ENCODE data around the gene EIF4E1B. TPM values are rescaled to one million over a fixed set of nuclear protein-coding genes. Genes with fewer than 3 reads are reported as not detected.

Gene EIF4E1B
- total and polyA plus RNA-seq, 2 experiments from 2014 or later, result not detected

DNA sequence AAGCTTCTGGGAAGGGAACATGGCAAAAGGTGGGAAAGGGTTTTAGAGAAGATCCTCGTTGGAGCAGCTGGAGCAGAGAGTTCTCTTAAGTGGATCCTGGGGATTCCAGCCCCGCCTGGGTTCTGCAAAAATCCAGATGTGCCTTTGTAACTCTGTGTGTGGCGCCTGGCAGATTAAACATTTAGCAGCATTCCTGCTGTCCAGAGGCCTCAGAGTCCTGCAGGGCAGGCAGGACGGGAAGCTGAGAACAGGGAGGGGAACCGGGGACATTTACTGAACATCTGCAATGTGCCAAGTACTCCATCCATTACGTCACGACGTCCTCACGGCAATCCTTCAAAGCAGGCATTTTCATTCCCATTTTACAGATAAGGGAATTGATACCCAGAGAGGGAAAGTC, 6.0 kb downstream of the EIF4E1B start:
- TF ChIP-seq, protein P1, sequence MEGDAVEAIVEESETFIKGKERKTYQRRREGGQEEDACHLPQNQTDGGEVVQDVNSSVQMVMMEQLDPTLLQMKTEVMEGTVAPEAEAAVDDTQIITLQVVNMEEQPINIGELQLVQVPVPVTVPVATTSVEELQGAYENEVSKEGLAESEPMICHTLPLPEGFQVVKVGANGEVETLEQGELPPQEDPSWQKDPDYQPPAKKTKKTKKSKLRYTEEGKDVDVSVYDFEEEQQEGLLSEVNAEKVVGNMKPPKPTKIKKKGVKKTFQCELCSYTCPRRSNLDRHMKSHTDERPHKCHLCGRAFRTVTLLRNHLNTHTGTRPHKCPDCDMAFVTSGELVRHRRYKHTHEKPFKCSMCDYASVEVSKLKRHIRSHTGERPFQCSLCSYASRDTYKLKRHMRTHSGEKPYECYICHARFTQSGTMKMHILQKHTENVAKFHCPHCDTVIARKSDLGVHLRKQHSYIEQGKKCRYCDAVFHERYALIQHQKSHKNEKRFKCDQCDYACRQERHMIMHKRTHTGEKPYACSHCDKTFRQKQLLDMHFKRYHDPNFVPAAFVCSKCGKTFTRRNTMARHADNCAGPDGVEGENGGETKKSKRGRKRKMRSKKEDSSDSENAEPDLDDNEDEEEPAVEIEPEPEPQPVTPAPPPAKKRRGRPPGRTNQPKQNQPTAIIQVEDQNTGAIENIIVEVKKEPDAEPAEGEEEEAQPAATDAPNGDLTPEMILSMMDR (IDR thresholded peaks at IDR 0.05; ENCODE audit: low read depth, low read length), result no peak
- H3K4me1 ChIP-seq (ENCODE audit: low read depth), result no peaks in the 10 kb centered on the region
- H3K27ac ChIP-seq, result no peak overlapping the region
- peak in 1 of 2 donors; percentile 43 for DNase-seq (ENCODE audit: low read depth in 1 of 2, low spot score in 1 of 2)
- H3K9me3 ChIP-seq (ENCODE audit: low read depth), result no peaks in the 10 kb centered on the region
- no peaks in the 10 kb centered on the region for H3K36me3 ChIP-seq
- H3K27me3 ChIP-seq, result peaks cover 11% of the 10 kb centered on the region
- no peak overlapping the region for H3K4me3 ChIP-seq

DNA sequence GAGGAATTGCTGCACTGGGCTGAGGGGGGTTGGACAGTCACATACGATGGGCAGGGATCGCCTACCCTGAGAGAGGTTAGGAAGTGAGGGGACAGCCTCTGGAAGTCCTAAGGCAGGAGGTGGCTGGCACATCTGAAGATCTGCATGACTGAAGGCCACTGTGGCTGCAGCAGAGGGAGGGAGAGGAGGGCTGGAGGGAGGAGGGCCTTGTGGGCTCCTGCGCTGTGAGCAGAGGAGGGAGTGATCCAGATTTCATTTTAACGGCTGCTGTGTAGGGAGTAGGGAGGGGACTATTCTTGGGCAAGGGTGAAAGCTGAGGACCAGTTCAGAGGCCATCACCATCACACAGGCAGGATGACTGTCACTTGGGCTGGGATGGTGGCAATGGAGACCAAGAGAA, 7.1 kb downstream of the EIF4E1B start:
- no peaks in the 10 kb centered on the region for H3K4me1 ChIP-seq (ENCODE audit: low read depth)
- peaks cover 4% of the 10 kb centered on the region for H3K27me3 ChIP-seq
- no peak for DNase-seq (ENCODE audit: low read depth in 1 of 2, low spot score in 1 of 2)
- TF ChIP-seq, protein P1 (IDR thresholded peaks at IDR 0.05; ENCODE audit: low read depth, low read length), result no peak
- H3K27ac ChIP-seq, result no peak overlapping the region
- H3K36me3 ChIP-seq, result no peaks in the 10 kb centered on the region
- no peak overlapping the region for H3K4me3 ChIP-seq
- H3K9me3 ChIP-seq (ENCODE audit: low read depth), result no peaks in the 10 kb centered on the region

DNA sequence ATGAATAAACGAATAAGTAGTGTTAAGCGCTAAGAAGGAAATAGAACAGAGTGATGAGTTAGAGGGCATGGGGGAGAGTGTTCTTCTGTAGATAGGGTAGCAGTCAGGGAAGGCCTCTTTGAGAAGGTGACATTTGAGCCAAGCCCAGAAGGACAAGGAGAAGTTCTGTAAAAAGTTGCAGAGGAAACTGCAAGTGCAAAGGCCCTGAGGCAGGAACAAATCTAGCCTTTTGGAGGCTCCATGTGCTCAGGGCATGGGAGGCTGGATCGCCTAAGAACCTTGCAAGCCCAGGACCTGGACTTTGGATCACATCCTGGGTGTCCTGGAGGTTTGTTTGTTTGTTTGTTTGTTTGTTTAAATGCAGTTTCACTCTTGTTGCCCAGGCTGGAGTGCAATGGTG, 8.0 kb downstream of the EIF4E1B start:
- DNase-seq (ENCODE audit: low read depth in 1 of 2, low spot score in 1 of 2), result no peak
- Histone ChIP-seq H3K9me3 (ENCODE audit: low read depth) (no peaks in the 10 kb centered on the region), H3K27ac (no peak overlapping the region), H3K36me3 (no peaks in the 10 kb centered on the region), H3K4me3 (no peak overlapping the region), H3K4me1 (ENCODE audit: low read depth) (no peaks in the 10 kb centered on the region), H3K27me3 (no peaks in the 10 kb centered on the region)
- TF ChIP-seq, protein P1 (IDR thresholded peaks at IDR 0.05; ENCODE audit: low read depth, low read length), result no peak

DNA sequence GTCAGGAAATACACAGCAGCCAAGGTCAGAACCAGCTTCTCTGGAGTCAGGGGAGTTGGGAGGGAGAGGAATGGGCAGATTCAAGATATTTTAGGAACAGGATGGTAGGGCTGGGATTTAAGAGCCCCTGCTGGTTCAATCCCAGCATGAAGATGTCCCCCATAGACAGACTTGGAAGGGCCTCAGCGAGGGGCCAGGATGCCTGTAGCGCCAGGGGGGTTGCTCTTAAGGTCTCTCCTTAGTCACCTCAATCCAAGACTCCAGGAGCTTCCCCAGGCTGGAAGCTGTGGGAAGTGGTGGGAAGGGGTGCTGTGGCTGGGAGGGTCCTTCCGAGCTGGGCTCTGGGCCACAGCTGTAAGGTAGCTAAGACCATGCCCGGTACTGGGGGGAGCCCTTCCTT, 8.7 kb downstream of the EIF4E1B start:
- Histone ChIP-seq H3K36me3 (no peaks in the 10 kb centered on the region), H3K4me1 (ENCODE audit: low read depth) (no peaks in the 10 kb centered on the region), H3K27ac (no peak overlapping the region), H3K27me3 (no peaks in the 10 kb centered on the region), H3K4me3 (no peak overlapping the region), H3K9me3 (ENCODE audit: low read depth) (no peaks in the 10 kb centered on the region)
- DNase-seq (ENCODE audit: low read depth in 1 of 2, low spot score in 1 of 2), result no peak
- TF ChIP-seq, protein P1 (IDR thresholded peaks at IDR 0.05; ENCODE audit: low read depth, low read length), result no peak

DNA sequence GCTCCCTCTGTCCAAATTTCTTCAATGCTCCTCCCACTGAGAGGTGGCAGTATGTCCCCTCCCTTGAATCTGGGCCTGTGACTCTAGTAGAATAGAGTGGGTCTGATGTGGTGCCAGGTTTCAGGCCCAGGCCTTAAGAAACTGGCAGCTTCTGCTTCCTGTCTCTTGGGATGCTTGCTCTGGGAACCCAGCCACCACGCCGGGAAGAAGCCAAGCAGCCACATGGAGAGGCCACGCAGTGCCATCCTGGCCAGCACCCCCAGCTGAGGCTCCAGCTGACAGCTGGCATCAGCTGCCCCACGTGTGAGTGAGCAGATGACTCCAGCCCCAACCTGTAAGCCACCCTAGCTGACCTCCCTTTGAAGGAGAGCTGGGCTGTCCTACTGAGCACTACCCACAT, 9.5 kb downstream of the EIF4E1B start:
- Histone ChIP-seq H3K9me3 (ENCODE audit: low read depth) (no peaks in the 10 kb centered on the region), H3K4me1 (ENCODE audit: low read depth) (no peaks in the 10 kb centered on the region), H3K27ac (no peak overlapping the region), H3K4me3 (no peak overlapping the region), H3K27me3 (no peaks in the 10 kb centered on the region), H3K36me3 (no peaks in the 10 kb centered on the region)
- peak in 1 of 2 donors; percentile 43 for DNase-seq (ENCODE audit: low read depth in 1 of 2, low spot score in 1 of 2)
- TF ChIP-seq, protein P1 (IDR thresholded peaks at IDR 0.05; ENCODE audit: low read depth, low read length), result no peak

DNA sequence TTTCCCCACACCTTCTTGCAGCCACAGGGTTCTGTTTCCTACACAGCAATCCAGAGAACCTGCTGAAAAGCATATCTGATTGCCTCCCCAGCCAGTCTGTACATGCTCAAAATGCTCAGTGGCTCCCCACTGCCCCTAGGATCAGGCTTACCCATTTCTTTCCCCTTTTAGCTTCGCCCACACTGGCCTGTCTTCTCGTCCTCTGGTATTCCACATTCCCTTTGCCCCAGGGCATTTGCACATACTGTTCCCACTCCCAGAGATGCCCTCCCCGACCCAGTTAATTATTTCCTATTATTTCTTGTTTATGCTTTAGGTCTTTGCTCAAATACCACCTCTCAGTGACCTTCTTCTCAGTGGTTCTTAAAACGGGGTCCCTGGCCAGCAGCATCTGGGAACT, 10.1 kb downstream of the EIF4E1B start:
- DNase-seq (ENCODE audit: low read depth in 1 of 2, low spot score in 1 of 2), result no peak
- H3K27ac ChIP-seq, result no peak overlapping the region
- no peak overlapping the region for H3K4me3 ChIP-seq
- no peaks in the 10 kb centered on the region for H3K27me3 ChIP-seq
- no peaks in the 10 kb centered on the region for H3K36me3 ChIP-seq
- H3K4me1 ChIP-seq (ENCODE audit: low read depth), result no peaks in the 10 kb centered on the region
- no peaks in the 10 kb centered on the region for H3K9me3 ChIP-seq (ENCODE audit: low read depth)
- TF ChIP-seq, protein P1 (IDR thresholded peaks at IDR 0.05; ENCODE audit: low read depth, low read length), result no peak
